Stimulated activated CD8-positive, alpha-beta memory T cell treated with anti-CD3 and anti-CD28 coated beads, Interleukin-7, amount 100 ng/mL, for 4 hours (primary cell): ENCODE measurements around the gene STIM1.

Experiments used
- DNase-seq, 2 donors: peaks; one replicate each; pipeline ENCODE4 v3.0.0-alpha.2; 2020; ENCODE audit warnings: low read depth in 2 of 2

STIM1 gene

GRCh38 chr11:3952715-3953114, 97.3 kb downstream of the STIM1 start:
- DNase-seq, result no peak

- no peak for DNase-seq
These were observed 97.9 kb downstream of the STIM1 start for GRCh38 chr11:3953327-3953726.

GRCh38 chr11:3954448-3955298, 99.2 kb downstream of the STIM1 start:
- DNase-seq, result no peak

GRCh38 chr11:3955299-3955665, 99.8 kb downstream of the STIM1 start:
- DNase-seq, result no peak

GRCh38 chr11:3956038-3956437, 100.6 kb downstream of the STIM1 start:
- no peak for DNase-seq

GRCh38 chr11:3956748-3957147, 101.3 kb downstream of the STIM1 start:
- no peak for DNase-seq

GRCh38 chr11:3957437-3957836, 102.0 kb downstream of the STIM1 start:
- no peak for DNase-seq

- DNase-seq, result no peak
These were observed 102.8 kb downstream of the STIM1 start for GRCh38 chr11:3958281-3958680.

- DNase-seq, result no peak
These were observed 103.8 kb downstream of the STIM1 start for GRCh38 chr11:3959015-3959902.

GRCh38 chr11:3959903-3960265, 104.4 kb downstream of the STIM1 start:
- no peak for DNase-seq

- DNase-seq, result no peak
These were observed 107.0 kb downstream of the STIM1 start for GRCh38 chr11:3962406-3962840.

GRCh38 chr11:3964056-3964455, 108.6 kb downstream of the STIM1 start:
- no peak for DNase-seq

- DNase-seq, result no peak
These were observed 109.6 kb downstream of the STIM1 start for GRCh38 chr11:3964935-3965604.

- DNase-seq, result no peak
These were observed 112.2 kb downstream of the STIM1 start for GRCh38 chr11:3967695-3968094.

GRCh38 chr11:3969200-3969599, 113.7 kb downstream of the STIM1 start:
- DNase-seq, result no peak

GRCh38 chr11:3969613-3970012, 114.1 kb downstream of the STIM1 start:
- DNase-seq, result no peak

- DNase-seq, result no peak
These were observed 114.6 kb downstream of the STIM1 start for GRCh38 chr11:3970108-3970507.

- DNase-seq, result no peak
These were observed 116.4 kb downstream of the STIM1 start for GRCh38 chr11:3971756-3972404.

GRCh38 chr11:3972431-3972830, 117.0 kb downstream of the STIM1 start:
- no peak for DNase-seq

GRCh38 chr11:3977078-3977477, 121.6 kb downstream of the STIM1 start:
- DNase-seq, result no peak

- no peak for DNase-seq
These were observed 125.7 kb downstream of the STIM1 start for GRCh38 chr11:3981084-3981633.

GRCh38 chr11:3982431-3982830, 127.0 kb downstream of the STIM1 start:
- DNase-seq, result no peak
